Stimulated activated CD4-positive, alpha-beta T cell treated with anti-CD3 and anti-CD28 coated beads, Interleukin-2, amount 100 ng/mL, for 48 hours (primary cell): ENCODE data around the gene FASLG.

ENCODE experiments used
- DNase-seq, 2 donors: peaks; one replicate each; pipeline ENCODE4 v3.0.0-alpha.2; 2020

FASLG gene

DNA sequence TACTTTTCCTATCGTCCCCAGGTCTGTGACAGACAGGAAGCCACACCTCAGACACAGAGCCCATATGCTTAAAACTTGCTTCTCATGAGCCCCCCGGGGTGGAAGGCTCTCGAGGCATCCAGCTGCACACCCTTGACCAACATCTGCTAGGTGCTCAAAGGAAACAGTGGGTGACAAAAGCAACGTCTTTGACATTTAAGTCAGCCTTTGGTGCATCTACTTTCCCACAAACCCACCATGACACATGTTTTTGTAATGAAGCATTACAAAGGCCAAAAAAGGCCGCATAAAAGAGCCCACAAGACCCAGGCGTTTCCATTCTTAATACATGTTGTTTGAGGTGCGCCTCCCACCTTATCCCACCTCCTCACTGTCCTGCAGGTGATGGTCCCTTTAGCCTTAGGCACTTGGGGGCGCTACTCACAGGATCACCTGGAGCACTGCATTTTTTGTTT, 11.8 kb upstream of the FASLG start:
- DNase-seq = no peak

GRCh38 chr1:172647987-172648386, 10.9 kb upstream of the FASLG start:
- no peak for DNase-seq

DNA sequence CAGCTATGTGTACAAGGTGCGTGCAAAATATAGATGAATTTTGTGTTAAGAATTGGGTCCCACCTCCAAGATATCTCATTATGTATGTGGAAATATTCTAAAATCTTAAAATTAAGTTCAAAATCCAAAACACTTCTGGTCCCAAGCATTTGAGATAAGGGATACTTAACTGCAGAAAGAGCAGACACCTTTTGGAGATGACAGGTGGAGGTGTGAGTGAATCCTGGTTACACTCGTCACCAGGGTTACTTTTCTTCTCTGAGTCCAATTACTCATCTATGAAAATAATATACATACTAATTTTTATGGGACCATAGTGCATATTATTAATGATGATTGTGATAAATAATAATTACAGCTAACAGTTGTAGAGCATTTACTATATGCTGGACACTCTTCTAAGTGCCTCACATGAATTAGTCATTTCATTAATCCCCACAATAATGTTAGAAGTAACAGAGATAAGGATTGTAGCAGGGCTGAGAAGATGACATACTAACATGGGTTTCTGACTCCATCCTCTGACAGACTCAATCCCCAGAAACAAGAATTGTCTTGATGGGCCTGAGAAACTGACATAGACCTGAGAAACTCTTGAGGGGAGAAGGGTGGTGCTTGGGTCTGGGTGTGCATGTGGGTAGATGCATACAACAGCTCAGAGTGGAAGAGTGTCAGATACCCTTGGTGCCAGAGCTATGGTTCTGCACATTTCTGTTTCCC, 8.3 kb upstream of the FASLG start:
- no peak for DNase-seq

DNA sequence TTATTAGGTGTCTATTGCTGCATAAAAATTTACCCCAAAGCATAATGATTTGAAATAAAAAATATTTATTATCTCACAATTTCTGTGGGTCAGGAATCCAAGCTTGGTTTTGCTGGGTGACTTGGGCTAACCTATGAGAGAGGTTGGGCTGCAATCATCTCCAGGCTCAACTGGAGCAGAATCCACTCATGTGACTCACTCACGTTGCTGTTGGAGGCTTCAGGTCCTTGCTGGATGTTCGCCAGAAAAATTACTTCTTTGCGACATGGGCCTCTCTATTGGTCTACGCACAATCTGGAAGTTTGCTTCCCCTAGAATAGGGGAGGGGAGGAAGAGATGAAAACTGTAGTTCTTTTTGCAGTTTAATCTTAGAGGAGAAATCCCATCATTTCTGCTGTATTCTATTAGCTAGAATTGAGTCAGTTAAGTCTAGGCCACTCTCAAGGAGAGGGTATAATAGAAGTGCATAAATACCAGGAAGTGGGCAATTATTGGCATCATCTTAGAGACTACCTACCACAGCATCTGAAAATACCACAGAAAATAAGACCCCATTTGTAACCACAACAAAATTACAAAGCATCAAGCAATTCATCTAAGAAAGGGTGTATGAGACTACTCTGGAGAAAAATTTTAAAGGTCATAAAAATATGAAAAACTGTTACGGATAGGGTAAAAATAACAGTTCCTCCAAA, 5.7 kb upstream of the FASLG start:
- no peak for DNase-seq

- no peak for DNase-seq
Observed at GRCh38 chr1:172654535-172654934, 4.4 kb upstream of the FASLG start.

GRCh38 chr1:172656576-172656975, 2.3 kb upstream of the FASLG start:
- no peak for DNase-seq

DNA sequence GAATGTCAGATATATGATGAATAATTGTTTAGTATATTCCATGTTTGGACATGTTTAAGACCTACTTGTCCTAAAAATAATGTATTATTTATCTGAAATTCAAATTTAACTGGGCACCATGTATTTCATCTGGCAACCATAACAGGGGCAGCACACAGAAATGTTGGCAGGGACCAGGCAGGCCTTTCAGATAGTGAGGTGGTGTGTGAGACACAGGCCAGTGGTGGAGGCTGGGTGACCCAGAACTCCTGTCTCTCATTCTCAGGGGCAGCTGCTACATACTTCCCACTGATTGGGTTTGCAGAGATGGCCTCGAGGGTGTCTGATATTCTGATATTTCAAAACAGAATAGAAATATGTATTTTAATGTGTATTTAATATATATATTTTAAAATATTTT, 1.3 kb upstream of the FASLG start:
- DNase-seq = no peak

GRCh38 chr1:172661107-172661506, 2.2 kb downstream of the FASLG start:
- no peak for DNase-seq

DNA sequence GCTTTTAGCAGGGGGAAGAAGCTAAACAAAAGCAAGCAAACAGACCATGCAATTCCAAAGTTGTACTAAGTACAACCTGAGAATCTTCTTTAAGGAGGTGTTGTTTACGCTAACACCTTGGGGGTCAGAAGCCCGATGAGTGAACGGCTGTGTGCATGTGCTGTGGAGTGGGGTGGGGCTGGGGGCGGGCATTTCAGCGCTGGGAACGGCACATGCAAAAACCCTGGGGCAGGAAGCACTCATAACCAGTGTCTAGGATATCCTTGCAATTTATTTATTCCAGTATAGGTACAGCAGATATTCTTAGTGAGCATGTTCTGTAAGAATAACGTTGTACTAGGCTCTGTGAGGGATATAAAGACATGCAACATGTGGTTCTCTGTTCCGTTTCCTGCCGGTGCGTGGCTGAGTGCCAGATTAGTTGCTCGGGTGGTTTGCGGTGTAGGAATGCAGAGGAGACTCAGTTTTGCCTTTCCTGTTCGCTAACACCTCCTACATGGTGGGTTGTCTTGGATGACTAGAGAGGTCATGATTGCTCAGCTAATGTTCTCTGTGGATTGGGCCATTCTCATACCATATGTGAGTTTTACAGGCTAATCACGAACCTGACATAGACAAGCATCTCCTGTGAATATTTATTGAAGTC, 3.7 kb downstream of the FASLG start:
- peak; percentile 84 to 85 for DNase-seq

DNA sequence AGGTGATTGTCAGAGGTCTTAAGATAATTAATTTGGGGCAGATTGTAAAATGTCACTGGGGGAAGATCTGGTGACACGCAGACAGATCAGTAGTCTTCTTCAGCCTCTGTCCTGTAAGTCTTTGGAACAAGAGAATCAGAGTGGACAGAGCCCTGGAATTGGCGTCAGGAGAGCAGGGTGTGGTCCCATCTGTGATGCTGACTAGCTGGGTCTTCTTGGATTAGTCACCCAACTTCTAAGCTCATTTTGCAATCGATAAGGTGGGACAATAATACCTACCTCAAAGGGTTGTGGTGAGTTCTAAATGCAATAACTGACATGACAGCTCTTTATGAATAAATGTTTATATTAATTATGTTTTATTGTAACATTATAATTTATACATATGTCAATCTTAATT, 4.8 kb downstream of the FASLG start:
- no peak for DNase-seq

GRCh38 chr1:172668097-172668496, 9.2 kb downstream of the FASLG start:
- no peak for DNase-seq

DNA sequence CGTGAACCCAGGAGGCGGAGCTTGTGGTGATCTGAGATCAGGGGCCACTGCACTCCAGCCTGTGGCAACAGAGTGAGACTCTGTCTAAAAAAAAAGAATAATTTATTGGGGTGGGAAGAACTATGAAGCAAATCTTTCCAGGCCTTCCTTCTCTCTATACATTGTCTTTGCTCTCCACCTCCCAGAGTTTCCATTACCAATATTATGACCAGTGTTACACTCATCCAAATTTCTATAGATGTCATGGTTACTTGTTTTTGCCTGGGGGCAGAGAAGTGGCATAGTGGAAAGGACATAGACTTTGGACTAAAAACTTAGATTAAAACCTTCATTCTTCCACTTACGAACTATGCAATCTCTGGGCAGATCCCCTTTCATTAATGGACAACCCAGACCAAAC, 10.1 kb downstream of the FASLG start:
- no peak for DNase-seq

- no peak for DNase-seq
Observed at GRCh38 chr1:172670316-172670715, 11.4 kb downstream of the FASLG start.

GRCh38 chr1:172670791-172671190, 11.9 kb downstream of the FASLG start:
- no peak for DNase-seq

- no peak for DNase-seq
Observed at GRCh38 chr1:172671591-172671990, 12.7 kb downstream of the FASLG start.

DNA sequence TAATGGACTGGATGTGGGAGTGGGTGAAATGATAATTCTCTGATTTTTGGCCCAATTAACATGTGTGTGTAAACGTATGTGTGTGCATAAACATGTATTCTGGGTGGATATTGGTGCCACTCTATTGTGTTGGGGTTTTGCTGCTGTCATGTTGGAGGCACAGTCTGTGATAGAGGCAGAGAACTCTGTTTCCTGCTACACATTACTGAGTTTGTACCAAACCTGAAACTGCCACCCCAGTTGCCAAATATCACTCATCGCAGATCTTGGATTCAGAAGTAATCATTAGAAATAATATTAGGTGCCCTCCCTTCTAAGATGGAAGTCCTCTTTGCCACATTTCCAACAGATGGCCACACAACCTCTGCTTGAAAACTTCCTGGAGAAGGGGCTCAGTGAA, 13.8 kb downstream of the FASLG start:
- no peak for DNase-seq

DNA sequence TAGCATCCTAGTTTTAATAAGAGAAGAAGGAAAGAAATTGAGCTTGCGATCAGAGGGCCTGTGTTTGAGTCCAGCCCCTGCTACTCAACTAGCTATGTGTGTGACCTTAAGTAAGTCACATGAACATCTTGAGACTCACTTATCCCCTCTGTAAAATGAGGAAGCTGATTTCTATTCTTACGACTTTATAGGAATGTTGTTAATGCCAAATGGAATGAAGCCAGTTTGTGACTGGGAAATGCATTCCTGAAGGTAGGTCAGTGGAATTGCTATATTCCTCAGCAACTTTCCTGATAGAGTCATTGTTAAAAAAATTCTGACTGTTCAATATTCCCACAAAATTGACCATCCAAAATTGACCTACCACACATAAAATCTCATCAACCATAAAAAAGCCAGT, 14.9 kb downstream of the FASLG start:
- DNase-seq = no peak

DNA sequence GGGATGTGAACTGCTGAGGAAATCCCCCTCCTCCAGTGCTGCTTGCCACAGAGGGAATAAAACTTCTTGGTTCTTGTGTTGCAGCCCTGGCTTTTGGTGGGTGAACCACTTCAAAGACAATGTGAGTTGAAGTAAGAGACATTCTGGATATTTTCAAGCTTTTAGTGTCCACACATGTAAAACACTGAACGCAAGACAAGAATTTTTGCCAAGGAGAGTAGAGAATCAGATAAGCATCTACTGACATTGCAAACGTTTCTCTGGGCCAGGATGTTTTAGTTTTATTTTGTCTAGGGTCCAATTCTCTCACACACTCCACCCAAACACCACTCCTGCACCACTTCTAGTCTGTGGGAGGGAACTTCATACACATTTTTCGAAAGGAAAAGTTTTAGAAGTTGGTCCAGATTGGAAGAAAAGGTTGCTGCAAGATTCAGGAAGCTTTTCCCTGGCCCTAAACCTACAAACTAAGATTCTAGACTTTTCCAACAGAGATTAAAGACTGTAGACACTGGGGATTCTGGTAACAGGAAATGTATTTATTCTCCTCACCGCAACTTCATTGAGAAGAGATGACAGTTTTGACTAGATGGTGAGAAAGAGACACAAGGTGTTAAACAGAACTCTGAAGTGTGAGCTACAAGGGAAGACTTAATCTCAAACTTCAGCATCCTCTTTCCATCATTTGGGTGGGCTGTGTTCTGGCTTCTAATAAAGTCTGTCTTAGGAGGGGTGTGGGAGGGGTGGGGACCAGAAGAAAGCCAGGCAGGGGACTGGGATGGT, 16.1 kb downstream of the FASLG start:
- no peak for DNase-seq

DNA sequence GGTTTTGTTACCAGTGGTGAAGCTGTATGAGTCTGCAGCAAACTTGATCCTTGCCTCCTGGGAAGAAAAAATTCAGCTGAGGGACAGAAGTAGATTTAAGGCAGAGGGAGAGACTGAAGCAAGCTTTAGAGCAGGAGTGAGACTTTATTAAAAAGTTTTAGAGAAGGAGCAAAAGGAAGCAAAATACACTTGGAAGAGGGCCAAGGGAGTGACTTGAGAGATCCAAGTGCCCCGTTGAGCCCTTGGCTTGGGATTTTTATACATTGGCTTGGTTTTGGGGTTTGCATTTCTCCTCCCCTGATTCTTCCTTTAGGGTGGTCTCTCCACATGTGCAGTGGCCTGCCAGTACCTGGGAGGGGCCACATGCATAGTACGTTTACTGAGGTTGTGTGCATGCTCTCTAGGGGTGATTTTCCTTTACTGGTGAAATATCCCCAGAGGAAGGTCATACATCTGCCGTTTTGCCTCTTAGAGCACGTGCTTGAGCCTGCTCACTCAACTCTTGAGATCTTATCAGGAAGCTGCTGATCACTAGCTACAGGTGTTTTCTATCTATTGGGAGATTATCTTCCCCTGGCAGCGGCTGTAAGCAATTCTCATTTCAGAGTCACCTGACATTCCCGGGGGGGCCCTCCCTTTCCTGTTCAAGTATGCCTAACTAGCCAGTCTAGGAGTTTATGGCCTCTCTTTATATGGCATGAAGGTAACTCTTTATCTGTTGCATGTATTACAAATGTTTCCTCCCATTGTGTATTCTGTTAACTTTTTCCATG, 20.3 kb downstream of the FASLG start:
- no peak for DNase-seq

DNA sequence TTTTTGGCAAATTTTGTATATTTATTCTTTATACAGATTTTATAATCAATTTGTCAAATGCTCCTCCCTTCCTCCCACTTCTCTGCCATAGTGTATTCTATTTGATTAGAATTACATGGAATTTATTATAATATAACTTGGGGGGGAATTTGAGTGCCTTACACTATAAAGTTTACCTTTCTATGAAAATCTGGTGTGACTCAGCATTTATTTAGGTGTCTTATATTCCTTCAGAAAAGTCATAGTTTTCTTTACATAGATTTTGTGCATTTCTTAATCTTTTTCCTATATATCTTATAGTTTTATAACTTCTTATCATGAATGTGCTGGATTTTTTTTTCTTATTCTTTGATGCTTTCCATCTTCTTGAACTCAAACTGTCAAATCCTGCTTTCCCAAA, 21.3 kb downstream of the FASLG start:
- no peak for DNase-seq

DNA sequence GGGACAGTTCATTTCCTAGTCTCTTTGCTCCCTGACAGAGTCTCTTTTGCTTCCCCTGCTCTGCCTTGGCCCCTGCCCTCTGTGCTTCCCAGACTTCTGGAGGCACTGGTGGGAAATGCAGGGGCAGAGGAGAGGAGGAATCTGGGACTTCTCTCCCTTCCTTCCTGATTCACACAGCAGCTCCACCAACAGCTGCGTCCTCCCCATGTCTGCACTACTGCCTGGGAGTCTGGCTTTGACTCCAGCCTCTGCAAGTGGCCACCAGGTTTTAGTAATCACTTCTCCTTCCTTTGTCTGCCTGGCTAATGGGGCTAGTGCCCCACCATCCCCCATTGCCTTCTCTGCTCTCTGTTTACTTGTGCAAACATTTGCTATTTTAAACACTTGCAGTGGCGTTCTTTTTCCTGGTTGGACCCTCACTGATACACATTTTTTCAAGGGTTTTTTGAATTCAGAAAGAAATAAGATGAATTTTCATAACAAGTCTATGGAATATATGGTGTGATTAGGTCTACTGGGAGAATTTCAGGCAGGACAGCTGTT, 21.9 kb downstream of the FASLG start:
- no peak for DNase-seq

DNA sequence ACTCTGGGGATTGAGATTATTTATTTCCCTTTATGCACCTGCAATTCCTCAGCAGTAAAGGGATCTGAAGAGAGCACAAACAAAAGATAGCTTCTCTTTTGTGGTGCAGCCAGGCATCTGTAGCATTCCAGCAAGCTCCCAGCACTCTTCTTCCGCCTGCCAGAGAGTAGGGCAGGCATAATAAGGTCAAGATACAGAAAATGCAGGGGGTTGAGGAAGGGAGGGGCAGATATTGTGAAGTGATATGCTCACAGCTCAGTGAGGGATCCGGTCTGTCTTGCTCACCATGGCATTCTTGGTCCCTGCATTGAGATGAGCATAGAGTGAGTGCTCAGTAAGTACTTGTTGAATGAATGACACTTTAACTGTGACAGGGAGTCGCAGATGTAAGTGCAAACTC, 23.9 kb downstream of the FASLG start:
- no peak for DNase-seq
